SK-N-MC (cell line): Measurements from ENCODE around the gene PDIA2.

Experiments
- DNase-seq: peaks from one replicate; pipeline ENCODE4 v3.0.0-alpha.2; 2011; ENCODE audit warnings: low read depth, low spot score
- H3K27ac ChIP-seq: fragments of 200-600 bp; sonication (generic); 2 replicates; pipeline ENCODE4 v1.5.1; 2016; ENCODE audit warnings: mixed run types
- H3K36me3 ChIP-seq: fragments of 200-600 bp; sonication (generic); 2 replicates; pipeline ENCODE4 v1.6.1; 2017; ENCODE audit warnings: antibody characterized with exemption, low read length, mixed read lengths; ENCODE audit not compliant: insufficient read depth
- H3K4me3 ChIP-seq: fragments of 200-600 bp; sonication (generic); 2 replicates; pipeline ENCODE4 v1.5.1; 2016
- H3K9ac ChIP-seq: fragments of 200-600 bp; sonication (generic); 2 replicates; pipeline ENCODE4 v1.8.0; 2017; ENCODE audit warnings: mixed run types, mixed read lengths; ENCODE audit not compliant: insufficient read length
- H3K9me3 ChIP-seq: fragments of 200-600 bp; sonication (generic); 2 replicates; pipeline ENCODE4 v1.6.1; 2017; ENCODE audit warnings: low read depth, mild to moderate bottlenecking, antibody characterized with exemption, low read length, moderate library complexity, mixed read lengths
- EZH2 ChIP-seq: fragments of 200-600 bp; sonication (generic); IDR thresholded peaks from one replicate; pipeline ENCODE4 v1.6.1; 2017; ENCODE audit warnings: antibody characterized with exemption
- FOXP2 ChIP-seq: optimal IDR thresholded peaks from 2 replicates; pipeline ENCODE3; 2011; ENCODE audit warnings: mild to moderate bottlenecking, moderate library complexity; ENCODE audit not compliant: insufficient read depth; ENCODE audit errors: extremely low read length, control extremely low read depth
- POLR2AphosphoS5 ChIP-seq: IDR thresholded peaks from 2 replicates; pipeline ENCODE4 v1.6.1; 2012; ENCODE audit warnings: mild to moderate bottlenecking, low read depth, low read length, borderline replicate concordance

PDIA2 gene

GRCh38 chr16:336269-336668 is 53.3 kb downstream of the PDIA2 start:
- H3K4me3 ChIP-seq, result no peak overlapping the region
- H3K9me3 ChIP-seq, result no peaks in the 10 kb centered on the region
- no peak overlapping the region for H3K9ac ChIP-seq
- TF ChIP-seq POLR2AphosphoS5, result no peak
- no peak for TF ChIP-seq EZH2
- no peak for TF ChIP-seq FOXP2
- no peaks in the 10 kb centered on the region for H3K36me3 ChIP-seq
- DNase-seq, result no peak
- H3K27ac ChIP-seq, result no peak overlapping the region
